Renal cortical epithelial cell (primary cell): Measurements from ENCODE around the gene NXF3. TPM values are rescaled to one million over a fixed set of nuclear protein-coding genes. Genes with fewer than 3 reads are reported as not detected.
"Not testable (repeated sequence)": the region's sequence is repeated elsewhere in the genome, so short reads cannot be mapped to it uniquely, and the experiment has no call there.

Experiments used
- DNase-seq: peaks from one replicate; pipeline ENCODE4 v3.0.0-alpha.2; 2011; ENCODE audit warnings: low read depth
- total RNA-seq: library from RNA; depleted of rRNA; stranded (reverse); fragments of >200 nt; gene quantifications from 2 replicates; pipeline ENCODE4 v1.2.3, GENCODE V29; 2014

The NXF3 gene
- total RNA-seq, result 0.35 TPM in 1 of 2 replicates, not detected in the other

GRCh38 chrX:103092942-103093341 lies at the start of gene NXF3:
Gene NXF3, minus strand, starts transcription at chrX:103093143. Its CDS starts 120 bp downstream, at chrX:103093023.
- DNase-seq, result no peak

GRCh38 chrX:103136528-103136927 lies 43.6 kb upstream of the NXF3 start:
- DNase-seq, result not testable (repeated sequence)

DNA sequence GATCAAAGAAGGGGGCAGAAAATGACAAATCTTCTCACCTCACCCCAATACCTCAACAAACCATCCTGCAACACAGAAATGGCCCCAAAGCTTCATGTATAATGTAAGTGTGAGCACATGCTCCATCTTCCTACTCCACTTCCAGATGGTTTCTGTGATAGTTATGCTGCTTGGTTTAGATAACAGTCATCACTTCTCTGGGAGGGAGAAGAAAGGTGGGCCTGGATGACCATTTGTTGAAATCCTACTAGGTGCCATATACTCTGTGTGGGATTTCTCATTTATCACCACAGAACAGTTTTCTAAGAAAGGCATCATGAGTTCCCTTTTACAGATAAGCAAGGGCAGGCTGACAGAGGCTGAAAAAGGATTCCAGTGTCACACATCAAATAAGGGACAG lies 31.3 kb upstream of the NXF3 start:
- no peak for DNase-seq

DNA sequence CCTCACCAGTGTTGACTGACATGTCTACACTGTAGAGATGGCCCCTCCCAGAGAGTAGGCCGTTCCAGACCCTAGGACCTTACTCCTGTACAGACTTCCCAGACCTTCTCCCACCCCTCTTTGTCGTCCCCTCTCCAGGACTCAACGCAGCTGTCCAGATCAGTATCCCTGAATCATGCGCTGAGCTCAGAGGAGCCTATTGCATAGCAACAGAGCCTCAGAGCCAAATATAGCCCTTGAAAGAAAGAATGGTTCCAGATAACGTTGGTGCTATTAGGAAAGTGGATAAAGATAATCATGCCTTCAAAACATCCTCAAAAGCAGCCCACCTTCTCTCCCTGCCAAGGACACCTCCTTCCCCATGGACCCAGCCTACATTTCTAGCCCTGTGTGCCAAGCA lies 27.8 kb upstream of the NXF3 start:
- DNase-seq, result no peak

GRCh38 chrX:103116970-103117369 lies 24.0 kb upstream of the NXF3 start:
- DNase-seq, result not testable (repeated sequence)

- DNase-seq, result not testable (repeated sequence)
Measured at GRCh38 chrX:103109497-103109896, 16.6 kb upstream of the NXF3 start.

DNA sequence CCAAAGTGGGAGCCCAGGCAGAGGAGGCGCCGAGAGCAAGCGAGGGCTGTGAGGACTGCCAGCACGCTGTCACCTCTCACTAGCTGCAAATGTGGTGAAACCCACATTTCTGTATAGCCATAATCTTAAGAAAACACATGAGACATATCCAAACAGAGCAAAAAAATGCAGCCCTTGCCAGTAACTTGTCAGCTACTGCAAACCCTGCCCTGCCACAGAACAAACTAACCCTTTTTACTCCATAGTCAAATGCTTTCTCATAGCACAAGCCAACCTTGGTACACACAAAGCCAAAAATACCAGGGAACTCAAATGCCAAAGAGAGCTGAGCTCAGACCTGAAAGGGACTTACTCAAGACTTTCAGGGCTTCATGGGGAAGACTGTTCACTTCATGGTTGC lies 14.9 kb upstream of the NXF3 start:
- DNase-seq, result no peak

GRCh38 chrX:103107227-103107737 lies 14.3 kb upstream of the NXF3 start:
- DNase-seq, result not testable (repeated sequence)

GRCh38 chrX:103104370-103104769 lies 11.4 kb upstream of the NXF3 start:
- not testable (repeated sequence) for DNase-seq

DNA sequence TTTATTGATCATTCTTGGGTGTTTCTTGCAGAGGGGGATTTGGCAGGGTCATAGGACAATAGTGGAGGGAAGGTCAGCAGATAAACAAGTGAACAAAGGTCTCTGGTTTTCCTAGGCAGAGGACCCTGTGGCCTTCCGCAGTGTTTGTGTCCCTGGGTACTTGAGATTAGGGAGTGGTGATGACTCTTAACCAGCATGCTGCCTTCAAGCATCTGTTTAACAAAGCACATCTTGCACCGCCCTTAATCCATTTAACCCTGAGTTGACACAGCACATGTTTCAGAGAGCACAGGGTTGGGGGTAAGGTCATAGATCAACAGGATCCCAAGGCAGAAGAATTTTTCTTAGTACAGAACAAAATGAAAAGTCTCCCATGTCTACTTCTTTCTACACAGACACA lies 10.9 kb upstream of the NXF3 start:
- DNase-seq, result not testable (repeated sequence)

- no peak for DNase-seq
Measured at GRCh38 chrX:103101299-103102042, 8.5 kb upstream of the NXF3 start.

- no peak for DNase-seq
Measured at GRCh38 chrX:103100484-103100883, 7.5 kb upstream of the NXF3 start.

DNA sequence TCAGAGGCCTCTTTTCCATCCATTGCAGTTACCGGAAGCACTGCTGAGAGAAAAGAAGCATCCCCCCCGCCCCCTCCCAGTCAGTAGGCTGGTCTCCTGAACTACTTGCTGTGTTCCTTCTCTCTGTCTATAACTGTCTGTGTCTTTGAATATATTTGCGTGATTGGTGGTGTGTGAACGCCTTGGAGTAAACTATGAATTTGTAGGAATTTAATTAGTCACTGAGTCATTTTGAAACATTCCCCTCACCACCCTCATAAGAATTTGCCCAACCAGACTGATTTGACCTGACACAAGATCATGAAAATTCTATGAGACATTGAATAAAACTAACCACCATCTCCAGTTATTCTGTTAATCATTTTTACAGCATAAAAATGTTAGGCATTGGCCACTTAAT lies 6.7 kb upstream of the NXF3 start:
- DNase-seq, result peak; percentile 15

DNA sequence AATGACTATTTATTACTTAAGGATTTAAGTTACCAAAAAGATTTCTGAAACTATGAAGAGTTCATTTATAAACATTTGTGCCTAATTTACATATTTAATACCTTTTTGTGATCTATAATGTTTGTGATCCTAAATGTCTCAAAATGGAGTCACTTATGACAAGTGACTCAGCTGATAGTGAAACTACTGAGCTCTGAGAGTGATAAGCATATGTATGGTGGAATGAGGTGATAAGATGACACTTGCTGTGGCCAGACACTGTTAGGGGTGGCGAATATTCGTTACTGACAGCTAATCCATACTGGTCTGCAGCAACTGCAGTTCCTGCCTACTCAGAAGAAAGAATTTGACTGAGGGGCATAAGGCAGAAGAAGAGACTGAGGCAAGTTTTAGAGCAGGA lies 5.5 kb upstream of the NXF3 start:
- no peak for DNase-seq

- no peak for DNase-seq
Measured at GRCh38 chrX:103081051-103081450, 11.9 kb downstream of the NXF3 start.

GRCh38 chrX:103073467-103073866 lies 19.5 kb downstream of the NXF3 start:
- DNase-seq, result no peak

GRCh38 chrX:103066606-103067005 lies 26.3 kb downstream of the NXF3 start:
- DNase-seq, result no peak

GRCh38 chrX:103063918-103064434 lies 29.0 kb downstream of the NXF3 start, which contains the start of gene BEX1:
Gene BEX1, minus strand, starts transcription at chrX:103064171. Its CDS starts 897 bp downstream, at chrX:103063274.
- no peak for DNase-seq

DNA sequence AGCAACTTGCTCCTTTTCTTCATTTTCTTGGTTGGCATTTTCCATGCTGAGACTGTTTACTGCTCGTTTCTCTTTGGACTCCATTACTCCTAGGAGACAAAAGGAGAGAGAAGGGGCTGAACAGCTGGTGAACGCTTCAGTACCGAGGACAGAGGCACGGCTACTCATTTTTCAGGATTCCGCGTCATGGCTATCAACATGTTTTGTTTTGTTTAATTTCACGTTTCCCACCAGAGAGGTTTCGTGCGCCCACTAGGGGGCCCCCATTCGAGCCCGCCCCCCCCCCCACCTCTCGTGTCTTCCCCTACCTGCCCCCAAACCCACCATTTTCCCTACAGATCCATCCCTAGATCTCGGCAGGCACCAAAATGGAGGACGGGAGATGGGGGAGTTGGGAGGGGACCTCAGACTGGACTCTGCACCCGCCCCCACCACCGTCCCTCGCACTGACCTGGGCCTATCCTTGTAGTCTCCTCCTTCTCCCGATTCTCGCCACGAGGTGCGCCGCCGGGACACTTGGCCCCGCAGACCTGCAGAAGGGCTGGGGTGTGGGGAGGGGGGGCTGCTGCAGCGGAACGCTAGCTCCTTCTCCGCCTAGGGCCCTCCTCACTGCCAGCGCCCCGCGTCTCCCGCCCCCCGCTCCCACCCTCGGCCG lies 29.6 kb downstream of the NXF3 start:
- peak; percentile 10 for DNase-seq

DNA sequence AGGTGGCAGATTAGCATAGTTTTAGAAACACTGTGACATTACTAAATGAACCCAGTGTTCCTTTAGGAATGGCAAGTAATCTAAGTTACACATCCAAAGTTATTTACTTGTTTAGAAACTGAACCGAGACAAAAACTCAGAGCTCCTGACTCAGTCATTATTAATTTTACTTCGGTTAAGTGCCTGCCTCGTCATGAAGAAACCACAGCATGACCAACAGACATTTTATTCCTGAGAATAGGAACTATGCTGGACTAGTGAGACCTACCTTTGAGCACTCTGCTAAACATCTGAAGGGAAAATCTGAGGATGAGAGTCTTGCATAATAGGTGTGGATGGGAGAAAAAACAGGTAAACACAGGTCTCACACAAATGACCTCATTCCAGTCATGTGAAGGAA lies 31.5 kb downstream of the NXF3 start:
- no peak for DNase-seq

DNA sequence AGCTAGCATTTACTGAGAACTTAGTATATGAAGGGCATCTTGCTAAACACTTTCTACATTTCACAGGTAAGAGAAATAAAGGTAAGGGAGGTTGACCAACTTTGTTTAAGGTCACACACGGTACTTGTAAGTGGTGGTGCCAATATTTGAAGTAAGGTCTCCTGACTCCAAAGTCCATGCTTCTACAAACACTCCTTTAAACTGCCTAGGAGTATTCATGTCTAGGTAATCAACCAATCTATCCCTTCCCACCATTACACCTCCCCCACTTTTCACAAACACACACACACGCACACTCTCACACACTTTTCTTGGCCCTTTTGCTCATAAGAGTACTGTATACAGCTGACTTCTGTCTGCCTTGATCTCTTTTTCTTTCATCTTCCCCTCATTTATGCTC lies 36.0 kb downstream of the NXF3 start:
- DNase-seq, result no peak

GRCh38 chrX:103052625-103053024 lies 40.3 kb downstream of the NXF3 start:
- no peak for DNase-seq

- DNase-seq, result no peak
Measured at GRCh38 chrX:103051260-103051789, 41.6 kb downstream of the NXF3 start.
